Thyroid gland (tissue), 4 donors: ENCODE results near the gene MGAT5. TPM values are rescaled to one million over a fixed set of nuclear protein-coding genes. Genes with fewer than 3 reads are reported as not detected.
A peak's percentile ranks its signal among the peaks of the same experiment; 100 is the strongest.

Source experiments
- DNase-seq, 2 donors: peaks; one replicate each; pipeline ENCODE4 v3.0.0-alpha.2; 2019
- H3K27ac ChIP-seq, 3 donors: fragments of 200-600 bp; sonication (generic); 1 replicate in 2 of 3; 2 replicates in 1 of 3; pipeline ENCODE4 v1.5.1; 2016 to 2019; ENCODE audit warnings: mild to moderate bottlenecking in 1 of 3, moderate library complexity in 1 of 3
- H3K27me3 ChIP-seq: fragments of 200-600 bp; sonication (generic); one replicate; pipeline ENCODE4 v1.5.1; 2019
- H3K36me3 ChIP-seq, 2 donors: fragments of 200-600 bp; sonication (generic); one replicate each; pipeline ENCODE4 v1.5.1; 2016 to 2019
- H3K4me1 ChIP-seq, 2 donors: fragments of 200-600 bp; sonication (generic); one replicate each; pipeline ENCODE4 v1.5.1; 2017 to 2019
- H3K4me3 ChIP-seq, 3 donors: fragments of 200-600 bp; sonication (generic); replicated peaks in 1 of 3; 1 replicate in 2 of 3; 2 replicates in 1 of 3; pipeline ENCODE4 v1.5.1; 2016; ENCODE audit warnings: mild to moderate bottlenecking in 1 of 3
- H3K9me3 ChIP-seq: fragments of 200-600 bp; sonication (generic); one replicate; pipeline ENCODE4 v1.5.1; 2017
- CTCF ChIP-seq, 6 experiments: fragments of 200-600 bp in 3 of 6; fragments of 450-650 bp in 3 of 6; sonication (generic) in 3 of 6; IDR thresholded peaks; one replicate each; pipeline ENCODE4 v1.5.1; 2016 to 2019; ENCODE audit warnings: antibody characterized with exemption in 6 of 6, mild to moderate bottlenecking in 2 of 6, inconsistent platforms in 1 of 6, moderate library complexity in 1 of 6
- POLR2A ChIP-seq, 2 donors: fragments of 450-650 bp; IDR thresholded peaks; one replicate each; pipeline ENCODE4 v1.6.1; 2017; ENCODE audit warnings: antibody characterized with exemption in 2 of 2, mild to moderate bottlenecking in 2 of 2, moderate library complexity in 1 of 2
- WGBS, 2 donors: methylation state at CpG; one replicate each; pipeline ENCODE4 v1.1.5; 2017; 5-methylcytosine and 5-hydroxymethylcytosine counted together
- intact Hi-C: fragments of 100-400 bp; cut with DNase I; formaldehyde crosslinking; loops from one replicate; pipeline ENCODE4 v1.15.1; 2023
- total RNA-seq, 4 donors: library from RNA; depleted of rRNA; stranded (reverse); fragments of >200 nt; gene quantifications; one replicate each; pipeline ENCODE4 v1.2.3, GENCODE V29; 2016

MGAT5 gene
- total RNA-seq, 4 donors from 2014 or later = 47.5 to 64.4 (median 50.4) TPM

GRCh38 chr2:134240061-134240460 lies 13.8 kb upstream of the MGAT5 start:
- 96 to 100% methylated on average over 2 of the region's 2 CpGs for WGBS, 2 donors
- DNase-seq = no peak
- intact Hi-C loops = loop anchor here (10.0 kb wide), 2 partner anchors 175 to 355 kb away; no protein-coding TSS in a partner anchor

GRCh38 chr2:134241911-134242310 lies 12.0 kb upstream of the MGAT5 start:
- WGBS, 2 donors = 50 to 63% methylated on average over 2 of the region's 2 CpGs
- intact Hi-C loops = loop anchor here (10.0 kb wide), 2 partner anchors 173 to 357 kb away; no protein-coding TSS in a partner anchor
- Histone ChIP-seq H3K36me3 (no peaks in the 10 kb centered on the region), H3K4me1 (peaks cover 5 to 15% of the 10 kb centered on the region in 2 donors), H3K9me3 (no peaks in the 10 kb centered on the region), H3K27ac (no peak overlapping the region), H3K4me3 (no peak overlapping the region), H3K27me3 (no peaks in the 10 kb centered on the region)
- no peak for TF ChIP-seq CTCF (IDR thresholded peaks at IDR 0.05)
- TF ChIP-seq POLR2A (IDR thresholded peaks at IDR 0.05) = no peak
- no peak for DNase-seq

More at GRCh38 chr2:134240061-134240460, 13.8 kb upstream of the MGAT5 start:
- no peaks in the 10 kb centered on the region for H3K36me3 ChIP-seq
- H3K27ac ChIP-seq = no peak overlapping the region
- no peaks in the 10 kb centered on the region for H3K9me3 ChIP-seq
- no peak for TF ChIP-seq CTCF (IDR thresholded peaks at IDR 0.05)
- TF ChIP-seq POLR2A (IDR thresholded peaks at IDR 0.05) = no peak
- H3K27me3 ChIP-seq = no peaks in the 10 kb centered on the region
- H3K4me3 ChIP-seq = no peak overlapping the region
- peaks cover 5 to 8% of the 10 kb centered on the region in 2 donors for H3K4me1 ChIP-seq

- H3K9me3 ChIP-seq = no peaks in the 10 kb centered on the region
- intact Hi-C loops = loop anchor here (10.0 kb wide), 2 partner anchors 172 to 358 kb away; no protein-coding TSS in a partner anchor
- H3K27ac ChIP-seq = no peak overlapping the region
- DNase-seq = no peak
- H3K4me3 ChIP-seq = no peak overlapping the region
- no peaks in the 10 kb centered on the region for H3K27me3 ChIP-seq
- WGBS, 2 donors = 95 to 100% methylated on average over 1 of the region's 1 CpG
- peaks cover 5 to 15% of the 10 kb centered on the region in 2 donors for H3K4me1 ChIP-seq
- TF ChIP-seq CTCF (IDR thresholded peaks at IDR 0.05) = no peak
- TF ChIP-seq POLR2A (IDR thresholded peaks at IDR 0.05) = no peak
- H3K36me3 ChIP-seq = no peaks in the 10 kb centered on the region
Observed at GRCh38 chr2:134243244-134243643, 10.6 kb upstream of the MGAT5 start.

- WGBS, 2 donors = 39 to 41% methylated on average over 2 of the region's 2 CpGs
- Histone ChIP-seq H3K4me3 (no peak overlapping the region), H3K36me3 (no peaks in the 10 kb centered on the region), H3K27me3 (no peaks in the 10 kb centered on the region), H3K27ac (no peak overlapping the region), H3K9me3 (no peaks in the 10 kb centered on the region), H3K4me1 (peaks cover 5 to 15% of the 10 kb centered on the region in 2 donors)
- DNase-seq = peak in 1 of 2 donors; percentile 22
- TF ChIP-seq CTCF (IDR thresholded peaks at IDR 0.05) (no peak), POLR2A (IDR thresholded peaks at IDR 0.05) (no peak)
- intact Hi-C loops = loop anchor here (10.0 kb wide), 2 partner anchors 171 to 359 kb away; no protein-coding TSS in a partner anchor
Observed at GRCh38 chr2:134244086-134244485, 9.8 kb upstream of the MGAT5 start.

- H3K36me3 ChIP-seq = no peaks in the 10 kb centered on the region
- H3K4me1 ChIP-seq = peaks cover 5 to 15% of the 10 kb centered on the region in 2 donors
- TF ChIP-seq POLR2A (IDR thresholded peaks at IDR 0.05) (no peak), CTCF (IDR thresholded peaks at IDR 0.05) (no peak)
- no peak for DNase-seq
- H3K27me3 ChIP-seq = no peaks in the 10 kb centered on the region
- 60 to 70% methylated on average over 3 of the region's 3 CpGs for WGBS, 2 donors
- H3K9me3 ChIP-seq = no peaks in the 10 kb centered on the region
- no peak overlapping the region for H3K27ac ChIP-seq
- intact Hi-C loops = loop anchor here (10.0 kb wide), 2 partner anchors 170 to 360 kb away; no protein-coding TSS in a partner anchor
- no peak overlapping the region for H3K4me3 ChIP-seq
Observed at GRCh38 chr2:134244587-134244986, 9.3 kb upstream of the MGAT5 start.
